HG02642 (cell line): Measurements from ENCODE around the gene ATXN2.
"Not testable (repeated sequence)": the region's sequence is repeated elsewhere in the genome, so short reads cannot be mapped to it uniquely, and the experiment has no call there.

Experiments
- ATAC-seq: cut with Tn5 transposase; IDR thresholded peaks from one replicate; pipeline ENCODE4 v1.9.1; 2021; ENCODE audit warnings: mild to moderate bottlenecking; ENCODE audit not compliant: unreplicated experiment, poor library complexity

ATXN2 gene, protein sequence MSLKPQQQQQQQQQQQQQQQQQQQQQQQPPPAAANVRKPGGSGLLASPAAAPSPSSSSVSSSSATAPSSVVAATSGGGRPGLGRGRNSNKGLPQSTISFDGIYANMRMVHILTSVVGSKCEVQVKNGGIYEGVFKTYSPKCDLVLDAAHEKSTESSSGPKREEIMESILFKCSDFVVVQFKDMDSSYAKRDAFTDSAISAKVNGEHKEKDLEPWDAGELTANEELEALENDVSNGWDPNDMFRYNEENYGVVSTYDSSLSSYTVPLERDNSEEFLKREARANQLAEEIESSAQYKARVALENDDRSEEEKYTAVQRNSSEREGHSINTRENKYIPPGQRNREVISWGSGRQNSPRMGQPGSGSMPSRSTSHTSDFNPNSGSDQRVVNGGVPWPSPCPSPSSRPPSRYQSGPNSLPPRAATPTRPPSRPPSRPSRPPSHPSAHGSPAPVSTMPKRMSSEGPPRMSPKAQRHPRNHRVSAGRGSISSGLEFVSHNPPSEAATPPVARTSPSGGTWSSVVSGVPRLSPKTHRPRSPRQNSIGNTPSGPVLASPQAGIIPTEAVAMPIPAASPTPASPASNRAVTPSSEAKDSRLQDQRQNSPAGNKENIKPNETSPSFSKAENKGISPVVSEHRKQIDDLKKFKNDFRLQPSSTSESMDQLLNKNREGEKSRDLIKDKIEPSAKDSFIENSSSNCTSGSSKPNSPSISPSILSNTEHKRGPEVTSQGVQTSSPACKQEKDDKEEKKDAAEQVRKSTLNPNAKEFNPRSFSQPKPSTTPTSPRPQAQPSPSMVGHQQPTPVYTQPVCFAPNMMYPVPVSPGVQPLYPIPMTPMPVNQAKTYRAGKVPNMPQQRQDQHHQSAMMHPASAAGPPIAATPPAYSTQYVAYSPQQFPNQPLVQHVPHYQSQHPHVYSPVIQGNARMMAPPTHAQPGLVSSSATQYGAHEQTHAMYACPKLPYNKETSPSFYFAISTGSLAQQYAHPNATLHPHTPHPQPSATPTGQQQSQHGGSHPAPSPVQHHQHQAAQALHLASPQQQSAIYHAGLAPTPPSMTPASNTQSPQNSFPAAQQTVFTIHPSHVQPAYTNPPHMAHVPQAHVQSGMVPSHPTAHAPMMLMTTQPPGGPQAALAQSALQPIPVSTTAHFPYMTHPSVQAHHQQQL

DNA sequence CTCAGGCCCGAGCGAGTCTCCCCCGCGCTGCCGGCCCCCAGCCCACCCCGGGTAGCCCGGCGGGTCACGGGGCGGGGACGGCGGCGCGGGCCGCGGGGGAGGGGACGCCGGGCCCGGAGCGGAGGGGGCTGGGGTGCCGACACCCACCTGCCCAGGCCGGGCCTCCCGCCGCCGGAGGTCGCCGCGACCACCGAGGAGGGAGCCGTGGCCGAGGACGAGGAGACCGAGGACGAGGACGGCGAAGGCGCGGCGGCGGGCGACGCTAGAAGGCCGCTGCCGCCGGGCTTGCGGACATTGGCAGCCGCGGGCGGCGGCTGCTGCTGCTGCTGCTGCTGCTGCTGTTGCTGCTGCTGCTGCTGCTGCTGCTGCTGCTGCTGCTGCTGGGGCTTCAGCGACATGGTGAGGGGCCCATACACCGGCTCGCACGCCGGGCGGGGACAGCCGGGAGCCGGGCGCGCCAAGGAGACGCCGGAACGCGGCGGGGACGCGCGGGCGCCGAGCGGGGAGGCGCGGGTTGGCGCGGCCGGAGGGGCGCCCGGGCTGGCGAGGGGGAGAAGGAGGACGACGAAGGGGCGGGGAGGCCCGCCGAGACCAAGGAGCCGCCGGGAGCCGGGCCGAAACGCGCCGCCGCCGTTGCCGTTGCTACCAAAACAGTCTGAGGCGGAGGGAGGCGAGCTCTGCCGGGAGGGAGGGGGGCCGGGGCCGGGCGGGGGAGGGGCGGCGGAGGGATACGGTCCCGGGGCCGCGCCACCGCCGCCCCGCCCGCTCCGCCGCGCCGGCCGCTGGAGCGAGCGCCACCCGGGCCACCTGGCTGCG is at the start of gene ATXN2:
ATXN2 (minus strand) TSS at position 679 of the 816 bp plus-strand sequence; CDS start at position 398, 281 bp downstream.
- ATAC-seq, result peak; percentile 59

DNA sequence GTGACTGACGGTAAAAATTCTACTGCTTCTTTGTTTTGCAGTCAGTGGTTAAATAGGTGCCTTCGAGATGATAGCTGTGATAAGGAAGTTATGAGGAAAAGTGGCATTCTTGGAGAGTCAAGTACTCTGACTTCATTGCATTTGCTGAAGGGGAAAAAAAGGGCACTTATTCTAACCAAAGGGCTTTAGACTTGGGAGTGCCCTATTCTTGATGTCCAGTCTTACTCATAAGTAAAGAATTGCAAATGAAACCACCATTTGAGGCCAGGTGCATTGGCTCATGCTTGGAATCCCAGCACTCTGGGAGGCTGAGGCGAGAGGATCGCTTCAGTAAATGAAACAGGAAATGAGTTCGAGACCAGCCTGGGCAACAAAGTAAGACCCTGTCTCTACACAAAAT is 46.3 kb upstream of the ATXN2 start:
- no peak for ATAC-seq

DNA sequence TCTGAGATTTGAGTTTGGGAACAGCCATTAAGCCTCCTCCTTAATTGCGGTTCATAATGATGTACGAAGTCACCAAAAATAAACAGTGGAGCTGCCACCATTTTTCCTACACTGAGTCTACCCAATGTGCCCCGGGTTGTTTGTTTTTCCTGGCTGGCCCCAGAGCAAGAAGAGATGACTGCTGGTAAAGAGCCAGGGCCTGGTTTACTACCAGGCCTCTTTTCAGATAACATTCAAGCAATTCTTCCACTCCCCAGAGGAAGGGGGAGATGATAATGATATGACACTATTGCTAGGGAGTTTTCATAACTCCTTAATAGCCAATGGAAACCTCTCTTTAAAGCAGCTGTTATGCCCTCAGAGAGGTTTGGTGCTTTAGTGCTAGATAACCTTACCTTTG is 44.3 kb upstream of the ATXN2 start:
- ATAC-seq, result no peak

DNA sequence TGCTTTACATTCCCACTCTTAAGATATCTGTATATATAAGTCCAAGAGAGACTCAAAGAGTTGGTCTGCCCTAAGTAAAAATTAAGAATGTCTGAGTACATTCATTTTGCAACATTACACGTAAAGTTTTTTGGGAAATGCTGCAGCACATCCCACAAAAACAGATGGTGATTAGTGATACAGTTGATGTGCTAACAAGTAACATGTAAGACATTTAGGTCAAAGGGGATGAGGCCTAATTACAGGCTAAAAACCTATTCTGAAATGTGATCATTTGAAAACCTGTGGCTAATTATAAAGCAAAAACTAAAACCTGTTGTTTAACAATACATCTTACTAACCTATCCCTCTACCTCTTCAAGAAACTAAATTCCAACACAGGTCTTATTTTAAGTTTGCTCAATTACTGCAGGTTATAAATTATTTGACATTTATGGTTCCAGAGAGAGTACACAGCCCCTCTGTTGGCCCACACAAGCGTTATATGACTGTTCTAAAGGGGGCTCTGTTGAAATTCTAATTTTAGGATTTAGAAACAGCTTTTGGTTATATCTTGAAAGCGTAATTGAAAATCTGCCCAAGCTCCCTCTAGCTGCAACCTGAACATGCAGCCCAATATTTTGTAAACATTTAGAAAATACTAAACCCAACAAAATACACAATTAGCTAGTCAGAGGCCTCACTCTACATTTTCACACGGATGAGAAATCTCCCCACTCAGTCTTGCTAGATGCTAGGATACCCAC is 43.7 kb upstream of the ATXN2 start:
- ATAC-seq, result no peak

DNA sequence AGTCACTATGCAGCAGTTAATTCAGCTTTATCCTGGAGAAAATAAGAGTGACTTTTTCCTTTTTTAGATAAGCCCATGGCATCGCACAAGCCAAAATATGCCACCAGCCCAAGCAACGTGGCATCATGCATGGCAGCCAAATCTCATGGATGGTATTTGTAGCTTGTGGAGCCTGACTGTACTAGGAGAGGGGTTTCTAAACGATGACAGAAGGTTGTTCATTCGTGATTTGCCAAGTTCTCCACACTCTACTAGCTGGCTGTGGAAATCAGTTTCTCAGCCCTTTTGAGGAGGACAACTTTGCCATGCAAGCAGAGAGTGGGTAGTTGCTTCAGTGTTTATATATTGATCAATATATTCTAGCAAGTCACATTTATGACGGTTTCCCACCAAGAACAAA is 41.4 kb upstream of the ATXN2 start:
- no peak for ATAC-seq

DNA sequence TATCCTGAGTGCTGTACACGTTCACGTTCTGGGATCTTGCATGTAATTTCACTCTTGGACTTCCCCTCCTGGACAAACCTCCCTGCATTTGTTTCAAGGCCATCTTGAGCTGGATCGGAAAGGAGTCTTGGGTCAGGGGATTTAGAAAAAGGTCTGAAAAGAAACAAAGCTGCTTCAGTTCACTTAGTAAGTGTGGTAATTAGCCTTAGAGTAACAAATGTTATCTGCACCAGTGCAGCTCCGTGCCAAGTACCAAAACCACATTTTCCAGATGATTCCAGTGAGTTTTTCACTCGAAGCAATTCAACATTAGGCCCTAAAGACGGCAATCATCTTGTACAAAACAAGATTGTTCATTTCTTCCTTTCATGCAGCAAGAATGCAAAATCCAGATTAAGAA is 39.4 kb upstream of the ATXN2 start:
- no peak for ATAC-seq

DNA sequence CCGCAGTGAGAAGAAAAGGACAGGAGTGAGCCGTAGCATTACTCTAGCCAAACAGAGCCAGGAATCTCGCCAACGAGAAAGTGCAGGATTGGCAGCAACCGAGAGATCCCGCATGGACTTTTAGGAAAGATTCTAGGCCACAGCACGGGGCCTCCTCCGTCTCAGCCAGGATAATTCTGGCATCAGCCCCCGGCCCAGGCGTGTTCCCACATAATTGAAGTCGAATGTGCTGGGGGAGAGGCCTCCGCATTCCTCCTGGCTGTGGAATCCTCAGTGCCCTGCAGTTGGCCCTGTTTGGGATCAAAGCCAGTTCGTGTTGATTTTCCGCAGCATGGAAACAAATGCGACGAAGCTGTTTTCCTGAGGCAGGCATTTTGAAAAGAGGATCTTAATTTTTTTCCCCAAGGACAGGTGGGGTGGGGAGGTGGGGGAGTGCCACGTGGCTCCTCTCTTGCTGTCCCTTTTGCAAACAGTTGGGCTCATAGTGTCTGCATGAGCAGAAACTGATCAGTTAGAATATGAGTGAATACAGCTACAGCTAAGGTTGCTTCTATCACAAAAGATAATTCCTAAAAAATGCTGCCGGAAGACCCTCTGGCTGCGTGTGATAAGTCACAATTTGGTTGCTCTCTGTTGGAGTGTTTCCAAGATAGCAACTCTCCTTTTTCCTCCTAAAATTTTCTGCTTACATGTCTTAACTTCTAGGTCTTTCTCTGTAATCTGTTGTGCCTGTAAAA is 37.3 kb upstream of the ATXN2 start:
- no peak for ATAC-seq

DNA sequence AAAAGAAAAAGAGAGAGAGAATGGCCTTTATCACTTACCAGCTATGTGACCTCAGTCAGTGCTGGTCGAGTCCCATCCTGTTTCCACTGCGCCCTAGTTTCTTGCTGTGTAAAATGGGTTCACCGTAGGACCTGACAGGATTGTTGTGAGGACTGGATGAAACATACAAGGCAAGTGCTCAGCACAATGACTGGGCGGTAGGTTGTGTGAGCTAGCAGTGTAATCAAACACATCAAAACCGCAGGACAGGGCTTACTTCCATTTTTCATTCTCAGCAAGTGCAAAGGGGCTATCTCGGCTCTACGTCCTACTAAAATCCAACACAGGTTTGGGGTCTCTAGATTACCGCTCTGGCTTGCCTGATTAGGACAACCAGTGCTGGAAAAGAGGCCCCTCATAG is 36.4 kb upstream of the ATXN2 start:
- no peak for ATAC-seq

DNA sequence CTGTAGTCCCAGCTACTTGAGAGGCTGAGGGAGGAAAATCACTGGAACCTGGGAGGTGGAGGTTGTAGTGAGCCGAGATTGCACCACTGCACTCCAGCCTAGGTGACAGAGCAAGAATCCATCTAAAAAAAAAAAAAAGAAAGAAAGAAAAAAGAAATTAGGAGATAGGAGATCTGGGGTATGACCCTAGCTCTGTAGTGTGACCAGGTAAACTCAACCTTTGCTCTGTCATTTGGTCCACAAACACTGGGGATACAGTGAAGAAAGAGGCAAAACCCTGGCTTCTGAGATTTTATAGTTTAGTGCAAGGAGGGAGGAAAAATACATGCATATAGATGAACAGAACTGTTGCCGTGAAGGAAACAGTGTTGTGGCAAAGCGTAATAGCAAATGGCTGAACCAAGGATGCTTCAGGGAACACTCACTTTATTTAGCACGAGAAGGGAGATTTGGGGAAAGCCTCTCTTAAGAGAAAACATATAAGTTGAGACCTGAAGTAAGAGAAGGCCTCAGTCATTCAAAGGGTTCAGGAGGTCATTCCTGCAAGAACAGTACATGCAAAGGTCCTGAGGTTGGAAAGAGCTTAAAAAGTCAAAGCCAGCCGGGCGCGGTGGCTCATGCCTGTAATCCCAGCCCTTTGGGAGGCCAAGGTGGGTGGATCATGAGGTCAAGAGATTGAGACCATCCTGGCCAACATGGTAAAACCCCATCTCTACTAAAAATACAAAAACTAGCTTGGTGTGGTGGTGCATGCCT is 29.6 kb upstream of the ATXN2 start:
- ATAC-seq, result no peak

DNA sequence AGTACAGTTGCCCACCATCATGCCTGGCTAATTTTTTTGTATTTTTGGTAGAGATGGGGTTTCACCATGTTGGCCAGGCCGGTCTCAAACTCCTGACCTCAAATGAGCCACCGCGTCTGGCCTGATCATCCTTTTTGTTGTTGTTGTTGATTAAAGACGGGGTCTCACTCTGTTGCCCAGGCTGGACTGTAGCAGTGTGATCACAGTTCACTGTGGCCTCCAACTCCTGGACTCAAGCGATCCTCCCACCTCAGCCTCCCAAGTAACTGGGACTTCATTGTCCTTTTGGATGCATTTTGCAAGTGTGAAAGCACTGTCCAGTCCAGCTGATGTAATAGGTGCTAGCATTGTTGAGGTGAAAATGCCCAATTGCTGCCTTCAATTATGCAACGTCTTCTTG is 27.1 kb upstream of the ATXN2 start:
- no peak for ATAC-seq

DNA sequence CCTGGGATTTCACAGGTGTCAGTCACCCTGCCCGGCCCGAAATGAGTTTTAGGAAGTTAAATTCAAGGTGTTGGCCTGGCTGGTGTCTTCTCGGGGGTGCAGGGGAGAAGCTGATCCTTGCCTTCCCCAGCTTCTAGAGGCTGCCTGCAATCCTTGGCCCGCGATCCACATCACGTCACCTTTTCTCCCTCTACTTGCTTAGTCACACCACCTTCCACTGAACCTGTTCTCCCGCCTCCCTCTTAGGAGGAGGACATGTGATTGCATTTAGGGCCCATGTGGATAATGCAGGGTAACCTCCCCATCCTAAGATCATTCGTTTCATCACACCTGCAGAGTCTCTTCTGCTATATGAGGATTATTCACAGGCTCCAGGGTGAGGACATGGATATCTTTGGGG is 25.4 kb upstream of the ATXN2 start:
- ATAC-seq, result no peak

DNA sequence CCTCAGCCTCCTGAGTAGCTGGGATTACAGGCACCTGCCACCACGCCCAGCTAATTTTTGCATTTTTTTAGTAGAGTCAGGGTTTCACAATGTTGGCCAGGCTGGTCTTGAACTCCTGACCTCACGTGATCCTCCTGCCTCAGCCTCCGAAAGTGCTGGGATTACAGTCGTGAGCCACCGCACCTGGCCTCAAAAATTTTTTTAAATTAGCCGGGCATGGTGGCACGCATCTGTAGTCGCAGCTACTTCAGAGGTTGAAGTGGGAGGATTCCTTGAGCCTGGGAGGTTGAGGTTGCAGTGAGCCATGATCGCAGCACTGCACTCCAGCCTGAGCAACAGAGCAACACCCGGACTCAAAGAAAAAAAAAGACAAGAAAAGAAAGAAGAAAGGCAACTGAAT is 18.7 kb upstream of the ATXN2 start:
- not testable (repeated sequence) for ATAC-seq

DNA sequence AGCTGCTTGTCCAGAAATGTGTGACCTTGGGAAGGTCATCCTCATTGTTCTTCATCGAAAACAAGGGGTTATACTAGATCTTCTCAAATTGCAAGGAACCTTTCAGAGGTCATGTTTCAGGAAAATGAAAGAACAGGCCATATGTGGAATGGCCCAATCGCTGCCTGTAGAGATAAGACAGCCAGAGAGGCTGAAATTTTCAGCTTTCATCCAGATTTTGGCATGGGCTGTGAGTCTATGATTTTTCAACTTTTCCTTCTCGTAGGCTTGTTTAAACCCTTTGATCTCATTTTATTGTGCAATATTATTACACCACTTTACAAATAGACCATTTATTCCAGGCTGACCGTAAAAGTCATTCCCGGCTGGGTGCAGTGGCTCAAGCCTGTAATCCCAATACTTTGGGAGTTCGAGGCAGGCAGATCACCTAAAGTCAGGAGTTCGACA is 17.1 kb upstream of the ATXN2 start:
- ATAC-seq, result no peak

DNA sequence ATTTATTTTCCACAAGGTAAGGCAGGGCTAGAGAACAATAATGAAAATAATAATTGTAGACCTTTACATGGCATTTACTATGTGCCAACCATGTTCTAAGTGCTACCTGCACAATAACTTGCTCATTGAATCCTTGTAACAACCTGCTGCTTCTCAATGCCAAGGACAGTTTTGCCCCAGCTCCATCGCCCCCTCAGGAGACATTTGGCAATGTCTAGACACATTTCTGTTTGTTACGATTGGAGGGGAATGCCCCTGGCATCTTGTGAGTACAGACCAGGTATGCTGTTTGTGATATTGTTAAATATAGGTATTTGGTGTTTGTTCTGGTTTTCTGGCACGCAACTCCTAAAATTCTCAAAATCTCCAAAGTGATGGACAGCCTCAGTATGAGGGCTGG is 8.1 kb upstream of the ATXN2 start:
- ATAC-seq, result no peak

DNA sequence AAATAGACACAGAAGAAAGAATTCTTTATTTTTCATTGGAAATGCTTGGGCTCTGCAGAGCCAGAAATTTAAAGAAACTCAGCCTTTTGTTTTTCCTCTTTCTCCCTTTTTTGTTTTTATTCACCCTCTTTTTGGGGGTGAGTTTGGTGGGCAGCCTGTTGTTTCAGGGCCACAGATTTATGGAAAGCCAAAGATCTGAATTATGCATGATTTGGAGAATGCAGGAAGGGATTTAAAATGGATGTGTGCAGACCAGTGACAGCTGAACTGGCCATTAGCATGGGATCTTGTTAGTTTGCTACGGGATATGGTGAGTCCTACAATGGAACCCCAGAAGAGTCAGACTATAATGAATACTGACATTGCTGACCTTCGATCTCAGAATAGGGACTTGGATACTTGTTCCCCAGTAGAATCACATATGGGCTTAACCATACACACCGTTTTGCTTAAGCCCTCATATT is 7.7 kb upstream of the ATXN2 start:
- no peak for ATAC-seq

DNA sequence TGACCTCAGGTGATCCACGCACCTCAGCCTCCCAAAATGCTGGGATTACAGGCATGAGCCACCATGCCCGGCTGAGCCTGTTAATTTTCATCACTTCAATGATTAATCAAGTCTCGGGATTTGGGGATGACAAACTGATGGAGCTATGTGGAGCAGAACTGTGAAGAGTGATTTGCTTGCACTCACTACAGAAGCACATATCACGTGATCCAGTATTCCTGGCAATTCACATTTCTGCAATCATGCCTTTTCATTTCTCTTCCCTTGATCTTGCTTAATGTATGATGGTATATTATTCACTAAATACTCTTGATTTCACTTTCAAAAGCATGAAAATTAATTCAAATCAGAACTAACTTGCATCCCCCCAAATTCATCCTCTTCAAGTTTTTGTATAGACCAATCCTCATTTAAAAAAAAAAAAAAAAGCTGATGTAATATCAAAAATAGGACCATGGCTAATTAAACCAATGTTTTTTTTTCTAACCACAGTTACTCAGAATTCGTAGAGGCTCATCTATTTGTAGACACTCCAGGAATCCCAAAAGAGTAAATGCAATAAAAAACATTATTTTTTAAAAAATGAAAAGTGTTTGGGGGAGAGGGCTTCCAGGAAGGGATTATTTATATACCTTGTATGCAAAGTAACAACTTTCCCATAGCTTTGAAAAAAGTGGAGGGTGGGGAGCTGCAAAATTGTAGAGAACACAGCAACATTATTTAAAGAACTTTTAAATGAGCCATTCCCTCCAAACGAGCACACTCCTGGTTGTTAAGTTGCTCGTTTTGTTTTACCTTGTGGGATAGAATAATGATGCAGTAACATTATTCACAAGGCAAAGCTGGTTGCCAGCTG is 7.0 kb upstream of the ATXN2 start:
- no peak for ATAC-seq

DNA sequence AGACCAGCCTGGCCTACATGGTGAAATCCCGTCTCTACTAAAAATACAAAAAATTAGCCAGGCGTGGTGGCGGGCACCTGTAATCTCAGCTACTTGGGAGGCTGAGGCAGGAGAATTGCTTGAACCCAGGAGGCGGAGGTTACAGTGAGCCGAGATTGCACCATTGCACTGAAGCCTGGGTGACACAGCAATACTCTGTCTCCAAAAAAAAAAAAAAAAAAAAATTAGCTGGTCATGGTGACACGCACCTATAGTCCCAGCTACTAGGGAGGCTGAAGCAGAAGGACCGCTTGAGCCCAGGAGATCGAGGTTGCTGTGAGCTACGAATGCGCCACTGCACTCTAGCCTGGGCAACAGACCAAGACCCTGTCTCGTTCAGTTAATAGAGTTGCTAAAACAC is 3.7 kb upstream of the ATXN2 start:
- ATAC-seq, result not testable (repeated sequence)
